SH-SY5Y (cell line): ENCODE measurements around the gene ARHGAP31.

Experiments
- GATA2 ChIP-seq: IDR thresholded peaks from 2 replicates; pipeline ENCODE4 v1.6.1; 2011; ENCODE audit warnings: mild to moderate bottlenecking, low read depth, low read length
- GATA3 ChIP-seq: IDR thresholded peaks from 2 replicates; pipeline ENCODE4 v1.6.1; 2011; ENCODE audit warnings: low read depth, mild to moderate bottlenecking, low read length, moderate library complexity

GRCh38 chr3:119349354-119350041, 55.3 kb downstream of the ARHGAP31 start:
- no peak for TF ChIP-seq GATA2
- TF ChIP-seq GATA3, result no peak
